Activated CD8-positive, alpha-beta memory T cell treated with anti-CD3 and anti-CD28 coated beads for 24 hours (primary cell): ENCODE measurements around the gene PBX3.
A peak's percentile ranks its signal among the peaks of the same experiment; 100 is the strongest.

Experiments used
- DNase-seq: peaks from one replicate; pipeline ENCODE4 v3.0.0-alpha.2; 2020

The PBX3 gene

DNA sequence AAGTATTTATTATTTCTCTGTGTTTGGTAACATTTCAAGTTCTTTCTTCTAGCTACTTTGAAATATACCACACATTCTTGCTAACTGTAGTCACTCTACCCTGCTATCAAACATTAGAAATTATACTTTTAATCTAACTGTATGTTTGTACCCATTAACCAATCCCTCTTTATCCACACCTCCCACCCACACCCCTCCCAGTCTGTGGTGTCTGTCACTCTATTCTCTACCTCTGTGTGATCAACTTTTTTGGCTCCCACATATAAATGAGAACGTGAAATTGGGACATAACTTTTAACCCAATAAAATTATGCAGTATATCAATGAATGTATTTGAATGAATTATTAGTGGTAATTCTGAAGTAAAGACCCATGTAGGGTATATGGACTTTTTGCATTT, 79.7 kb downstream of the PBX3 start:
- DNase-seq: no peak

DNA sequence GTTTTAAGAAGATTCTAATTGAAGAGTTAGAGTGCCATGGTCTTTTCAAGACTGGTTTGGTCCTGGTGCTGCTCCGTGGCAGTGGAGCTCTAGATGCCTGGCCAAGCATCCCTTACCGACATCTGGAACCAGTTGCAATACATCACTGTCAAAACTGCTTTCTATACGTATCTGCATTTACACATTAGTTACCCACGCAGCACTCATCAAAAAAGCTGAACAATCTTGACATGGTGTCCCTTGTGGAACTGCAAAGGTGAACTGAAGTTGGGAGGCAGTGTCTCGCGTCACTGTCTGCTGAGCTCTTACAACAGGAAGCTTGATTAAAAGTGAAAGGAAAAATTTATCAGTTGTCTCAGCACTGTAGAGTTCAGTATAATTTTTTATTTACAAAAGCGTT, 82.6 kb downstream of the PBX3 start:
- DNase-seq: peak; percentile 65

DNA sequence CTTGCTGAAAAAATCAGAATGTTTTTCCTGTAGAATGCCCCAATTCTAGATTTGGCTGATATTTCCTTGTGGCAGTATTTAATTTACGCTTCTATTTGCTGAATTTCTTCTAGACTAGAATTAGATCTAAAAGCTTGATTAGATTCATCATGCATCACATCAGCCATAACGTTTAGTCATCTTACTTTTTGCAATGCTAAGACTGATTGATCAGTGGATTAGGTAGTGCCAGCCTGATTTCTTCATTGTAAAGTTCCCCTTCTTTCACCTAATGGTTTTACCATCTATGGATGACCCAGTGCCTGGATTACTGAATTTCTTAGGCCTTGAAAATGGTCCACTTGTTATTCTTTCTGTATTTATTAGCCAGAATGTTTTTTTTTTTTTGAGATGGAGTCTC, 83.9 kb downstream of the PBX3 start:
- no peak for DNase-seq

DNA sequence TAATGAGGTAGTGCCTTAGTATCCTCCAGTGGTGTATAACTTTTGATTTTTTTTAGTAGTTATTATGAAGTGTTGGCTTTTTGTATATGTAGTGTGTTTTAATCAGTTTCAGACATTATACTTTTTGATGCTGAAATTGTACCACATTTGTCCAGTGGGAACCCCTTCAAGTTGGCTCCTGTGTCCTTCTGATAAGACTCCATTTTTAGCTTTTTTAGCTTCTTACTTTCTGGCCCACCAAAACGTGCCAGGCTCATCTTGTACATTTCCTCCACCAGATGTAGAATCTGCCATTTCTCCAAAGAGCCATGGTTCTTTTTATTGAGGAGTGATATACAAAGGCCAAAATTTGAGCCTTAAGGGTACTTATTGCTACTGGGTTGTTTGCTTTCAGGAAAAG, 84.4 kb downstream of the PBX3 start:
- DNase-seq: no peak

DNA sequence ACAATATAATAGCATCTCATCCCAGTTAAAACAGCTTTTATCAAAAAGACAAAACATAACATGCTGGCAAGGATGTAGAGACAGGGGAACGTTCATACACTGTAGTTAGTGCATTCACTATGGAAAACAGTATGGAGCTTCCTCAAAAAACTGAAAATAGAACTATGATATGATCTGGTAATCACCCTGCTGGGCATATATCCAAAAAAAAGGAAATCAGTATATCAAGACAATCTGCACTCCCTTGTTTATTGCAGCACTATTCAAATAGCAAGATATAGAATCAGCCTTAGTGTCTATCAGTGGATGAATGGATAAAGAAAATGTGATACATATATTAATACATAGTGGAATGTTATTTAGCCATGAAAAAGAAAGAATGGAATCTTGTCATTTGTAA, 88.5 kb downstream of the PBX3 start:
- DNase-seq: no peak

DNA sequence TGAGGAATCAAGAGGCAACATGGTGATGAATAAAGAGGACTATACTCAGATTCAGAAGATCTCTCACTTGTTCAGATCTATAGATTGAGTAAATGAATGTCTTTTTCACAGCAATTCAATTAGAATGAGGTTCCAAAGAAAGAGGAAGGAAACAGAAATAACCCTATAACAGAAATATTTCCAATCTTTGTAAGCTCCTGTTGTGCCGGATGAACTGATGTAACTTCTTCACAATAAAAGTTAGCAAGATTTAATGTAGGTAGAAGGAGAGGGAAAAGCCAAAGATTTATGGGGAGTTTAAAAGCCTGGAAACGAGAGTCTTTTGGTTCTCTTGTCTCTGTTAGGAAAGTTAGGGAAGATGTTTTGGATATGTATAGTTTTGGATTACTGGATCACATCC, 92.1 kb downstream of the PBX3 start:
- DNase-seq: no peak

DNA sequence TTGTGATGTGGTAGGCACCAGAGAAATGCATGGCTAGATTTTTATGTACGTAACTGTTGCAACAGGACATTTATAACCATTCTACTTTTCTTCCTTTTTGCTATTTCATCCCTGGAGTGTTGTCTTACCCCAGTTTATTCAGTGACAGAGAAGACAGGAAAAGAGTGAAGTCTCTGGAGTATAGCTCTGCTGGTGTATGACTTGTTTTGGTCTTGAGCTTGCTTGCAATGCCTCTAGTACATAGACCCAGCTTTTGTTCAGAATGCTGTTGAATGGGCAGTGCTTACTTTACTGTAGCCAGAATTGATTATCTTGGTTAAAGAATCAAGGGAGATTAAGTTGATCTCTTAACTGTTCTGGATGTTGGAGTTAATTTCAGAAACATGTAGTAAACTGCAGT, 94.3 kb downstream of the PBX3 start:
- no peak for DNase-seq

DNA sequence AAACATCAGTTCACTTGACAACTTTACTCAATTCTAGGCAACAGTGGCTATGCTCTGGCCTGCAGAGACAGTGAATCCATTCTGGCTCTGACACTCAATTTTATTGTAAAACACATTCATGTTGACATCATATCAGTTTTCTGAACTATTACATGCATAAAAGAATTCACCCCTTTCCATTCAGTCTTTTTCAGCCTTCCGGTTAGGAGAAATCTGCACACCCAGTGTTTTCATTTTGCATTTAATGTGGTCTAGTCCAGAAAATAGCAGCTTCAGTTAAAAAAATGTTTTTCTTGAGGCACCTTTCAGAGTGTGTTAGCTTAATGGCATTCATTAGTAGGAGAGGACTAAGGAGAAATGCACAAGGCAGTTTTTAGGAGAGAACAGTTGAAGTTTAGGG, 95.1 kb downstream of the PBX3 start:
- DNase-seq: no peak

DNA sequence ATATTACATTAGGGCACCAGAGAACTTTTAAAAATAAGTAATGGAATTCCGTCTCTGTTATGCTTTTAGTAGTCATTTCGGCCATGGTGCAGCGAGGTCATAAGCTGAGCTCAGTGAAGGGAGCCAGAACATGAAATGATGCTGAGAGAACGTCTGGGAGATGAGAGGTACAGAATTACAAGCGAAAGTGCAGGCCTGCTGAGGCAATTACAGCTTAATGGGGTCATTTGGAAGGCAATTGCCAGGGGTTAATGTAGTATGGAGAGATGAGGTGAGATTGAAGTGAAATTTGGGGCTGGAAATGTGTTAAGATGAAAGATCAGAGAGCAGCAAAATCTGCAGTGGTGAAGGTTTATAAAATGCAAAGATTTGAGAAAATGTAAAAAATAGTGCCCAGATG, 96.5 kb downstream of the PBX3 start:
- DNase-seq: no peak

DNA sequence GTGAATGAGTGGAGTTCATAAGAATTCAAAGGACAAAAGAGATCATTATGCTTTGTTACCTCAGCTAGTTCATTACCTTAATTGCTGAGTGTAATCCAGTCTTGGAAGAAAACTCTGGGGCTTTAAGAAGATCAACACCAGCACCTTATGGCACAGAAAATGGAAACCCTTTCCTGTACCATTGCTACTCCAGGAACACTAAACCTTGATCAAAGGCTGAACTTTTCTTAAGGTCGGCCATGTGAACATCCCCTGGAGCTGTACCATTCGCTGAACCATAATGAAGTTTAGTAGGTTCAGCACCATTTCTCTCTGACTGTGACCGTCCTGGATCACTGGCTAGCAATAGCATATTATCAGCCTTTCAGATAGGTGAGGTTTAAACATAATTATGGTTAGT, 97.4 kb downstream of the PBX3 start:
- no peak for DNase-seq

DNA sequence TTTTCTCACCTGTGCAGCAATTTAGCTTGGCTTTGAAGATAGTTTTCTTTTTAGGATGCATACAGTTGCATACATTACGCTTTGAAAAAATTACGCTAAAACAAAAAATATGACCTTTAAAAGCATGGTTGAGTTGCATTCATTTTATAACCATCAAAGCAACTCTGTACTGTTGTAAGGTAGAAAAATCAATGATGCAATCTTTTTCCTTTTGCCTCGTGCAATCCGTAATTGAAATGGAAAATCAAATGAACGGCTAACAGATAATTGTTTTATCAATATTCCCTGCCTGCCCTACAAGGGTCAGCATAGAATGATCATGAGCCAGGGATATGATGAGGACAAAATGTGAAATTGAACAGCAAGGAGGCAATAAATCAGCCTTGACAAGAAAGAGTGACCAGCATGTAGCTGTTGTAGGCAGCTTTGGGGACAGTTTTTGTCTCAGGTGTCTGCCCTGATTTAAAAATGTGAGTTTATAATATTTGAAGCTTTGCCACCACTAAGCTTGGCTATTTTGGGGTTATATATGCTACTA, 98.2 kb downstream of the PBX3 start:
- DNase-seq: no peak

DNA sequence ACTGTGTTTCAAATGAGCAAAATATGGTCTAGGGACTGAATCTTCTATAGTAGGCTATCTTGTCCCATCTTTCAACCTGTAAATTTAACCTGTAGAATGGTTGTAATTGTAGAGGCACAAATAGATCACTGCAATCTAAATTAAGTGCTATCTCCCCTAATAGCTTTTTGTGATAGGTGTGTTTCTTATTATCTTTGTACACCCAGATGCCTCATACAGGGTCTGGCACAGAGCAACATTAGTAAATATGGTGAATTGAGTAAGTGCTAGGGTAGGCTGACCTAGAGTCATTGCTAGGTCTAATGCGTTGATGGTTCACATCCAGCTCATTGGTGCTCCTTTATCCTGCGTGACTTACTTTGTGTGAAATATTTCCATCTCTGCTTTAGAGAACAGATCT, 100.6 kb downstream of the PBX3 start:
- no peak for DNase-seq

DNA sequence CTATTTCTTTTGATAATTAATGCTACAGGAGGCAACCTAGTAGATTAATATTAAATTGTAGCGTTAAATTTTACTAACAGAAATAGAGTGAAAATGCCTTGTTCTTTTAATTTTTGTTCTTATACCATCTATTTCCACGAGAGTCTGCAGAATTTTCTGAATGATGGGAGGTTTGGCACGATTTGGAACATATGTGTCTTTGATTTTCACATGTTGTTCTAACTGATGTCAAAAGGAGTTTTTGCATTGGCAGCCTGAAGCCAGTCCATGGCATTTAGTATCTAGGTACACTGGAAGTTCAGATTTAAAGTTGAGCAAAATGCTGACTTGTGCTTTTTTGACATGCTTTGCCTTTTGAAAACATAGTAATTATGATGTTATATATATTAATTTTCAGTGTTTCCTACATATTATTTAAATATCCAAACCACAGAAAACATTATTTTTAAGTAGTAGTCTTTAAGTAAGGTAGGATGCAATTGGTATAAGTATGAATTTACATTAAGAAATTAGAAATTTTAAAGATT, 103.0 kb downstream of the PBX3 start:
- no peak for DNase-seq

DNA sequence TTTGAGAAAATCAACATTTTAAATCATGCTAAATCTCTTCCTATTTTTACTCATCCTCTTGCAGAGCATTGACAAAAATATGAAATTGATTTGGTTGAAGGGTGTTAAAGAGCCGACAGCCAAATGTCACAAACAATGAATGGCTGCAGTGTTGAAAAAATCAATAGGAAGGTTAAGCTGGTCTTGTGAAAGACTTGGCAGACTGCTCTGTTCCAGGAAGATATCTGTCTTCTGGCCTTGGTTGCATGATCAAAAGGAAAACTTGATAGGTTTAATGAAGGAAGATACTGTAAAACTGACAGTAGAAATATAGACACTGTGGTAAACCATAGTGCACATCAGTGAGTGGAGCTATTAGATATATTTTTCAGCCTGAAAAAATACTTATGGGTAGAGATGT, 103.6 kb downstream of the PBX3 start:
- no peak for DNase-seq

DNA sequence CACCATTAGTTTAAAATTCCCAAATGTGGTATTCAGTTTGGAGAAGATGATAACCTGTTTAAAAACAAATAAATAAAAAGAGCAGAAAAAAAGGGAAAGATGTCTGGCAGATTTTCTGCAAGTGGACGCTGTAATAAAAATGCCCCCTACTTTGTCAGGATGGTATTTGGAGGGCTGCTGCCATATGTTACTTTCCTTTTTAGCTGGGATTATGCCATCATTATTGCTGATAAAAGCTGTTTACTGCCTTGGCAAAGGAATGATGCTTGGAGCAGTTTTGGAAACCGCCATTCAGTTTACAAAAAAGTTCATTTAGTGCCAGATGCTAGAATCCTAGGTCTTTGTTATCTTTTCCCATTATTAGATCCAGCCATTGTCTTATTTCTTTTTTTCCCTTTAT, 104.8 kb downstream of the PBX3 start:
- DNase-seq: no peak

DNA sequence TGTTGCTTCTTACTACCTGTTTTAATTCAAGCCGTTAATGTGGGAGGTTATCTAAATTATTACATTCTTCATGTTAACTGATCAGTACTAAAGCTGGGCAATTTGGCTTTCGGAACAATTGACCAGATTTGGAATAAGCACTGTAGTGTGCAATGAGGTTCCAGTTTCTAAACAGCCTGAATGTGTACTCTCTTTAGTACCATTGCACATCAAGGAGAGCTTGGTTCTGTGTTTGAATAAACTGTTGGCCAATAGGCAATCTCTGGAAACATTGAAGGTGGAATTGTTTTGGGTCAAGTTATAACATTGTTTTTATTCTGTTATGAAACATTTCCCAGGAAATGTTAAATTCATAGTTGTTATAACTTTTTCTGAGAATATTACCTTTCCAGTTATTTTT, 105.2 kb downstream of the PBX3 start:
- DNase-seq: no peak

DNA sequence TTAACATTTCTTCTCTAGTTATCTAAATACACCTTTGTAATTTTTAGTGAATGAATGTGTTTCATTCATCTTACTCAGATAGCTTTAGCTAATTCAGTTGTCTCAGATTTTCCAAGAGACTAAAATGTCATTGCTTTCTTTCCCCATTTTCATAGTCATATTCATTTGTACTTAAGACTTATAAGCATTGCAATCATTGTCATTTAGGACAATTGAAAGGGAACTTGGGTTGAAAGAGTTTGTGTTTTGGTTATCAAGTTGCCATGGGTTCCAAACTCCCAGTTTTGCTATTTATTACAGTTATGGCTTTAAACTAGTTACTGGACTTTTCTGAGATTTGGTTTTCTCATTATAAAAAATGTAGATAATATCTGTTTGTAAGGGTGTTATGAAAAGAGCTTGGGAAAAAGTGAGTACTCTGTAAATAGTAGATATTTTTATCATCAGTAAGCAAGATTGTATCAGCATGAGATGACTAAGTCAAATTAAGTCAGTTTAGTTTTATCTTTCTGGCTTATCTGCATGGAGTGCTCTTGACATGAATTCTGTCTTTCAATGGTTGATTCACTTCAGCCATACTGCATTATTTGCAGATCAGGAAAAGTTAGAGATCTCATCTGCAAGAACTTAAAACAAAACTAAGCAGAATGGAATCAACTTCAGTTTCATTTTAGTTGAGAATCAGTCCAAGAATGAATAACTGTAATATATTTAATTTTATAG, 107.5 kb downstream of the PBX3 start:
- no peak for DNase-seq

DNA sequence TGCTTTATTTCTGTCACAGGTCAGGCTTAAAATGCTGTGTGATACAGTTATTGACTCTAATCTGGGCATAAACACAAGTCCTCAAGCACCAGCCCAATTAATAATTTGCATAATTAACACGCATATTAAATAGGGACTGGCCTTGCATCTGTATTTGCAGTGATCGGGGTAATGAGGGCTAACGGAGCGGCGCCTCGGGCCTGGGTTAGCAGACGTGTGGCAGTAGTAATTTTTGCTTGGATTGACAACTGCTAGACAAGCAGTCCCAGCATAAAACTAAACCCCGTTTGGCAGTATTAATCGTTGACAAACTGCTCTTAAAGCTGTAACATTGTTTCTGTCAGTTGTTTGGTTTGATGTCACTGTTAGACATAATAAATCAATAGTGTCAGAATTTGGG, 109.2 kb downstream of the PBX3 start:
- DNase-seq: no peak

DNA sequence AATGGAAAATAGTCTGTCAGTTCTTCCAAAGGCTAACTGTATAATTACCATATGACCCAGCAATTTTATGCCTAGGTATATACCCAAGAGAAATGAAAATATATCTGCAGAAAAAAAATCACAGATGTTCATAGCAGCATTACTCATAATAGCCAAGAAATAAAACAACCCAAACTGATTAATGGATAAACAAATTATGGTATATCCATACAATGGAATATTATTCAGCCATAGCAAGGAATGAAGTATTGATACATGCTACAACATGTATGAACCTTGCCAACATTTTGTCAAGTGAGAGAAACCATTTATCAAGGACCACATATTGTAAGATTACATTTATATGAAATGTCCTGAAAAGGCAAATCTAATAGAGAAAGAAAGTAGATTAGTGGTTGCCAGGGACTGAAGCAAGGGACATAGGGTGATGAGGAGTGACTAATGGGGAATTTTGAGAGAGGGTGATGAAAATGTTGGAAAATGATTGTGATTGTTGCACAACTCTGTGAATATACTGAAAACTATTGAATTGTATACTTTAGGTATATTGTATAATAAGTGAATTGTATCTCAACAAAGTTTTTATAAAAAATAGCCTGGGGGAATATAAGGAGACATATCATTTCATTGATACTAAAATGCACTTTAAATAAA, 114.4 kb downstream of the PBX3 start:
- DNase-seq: no peak

DNA sequence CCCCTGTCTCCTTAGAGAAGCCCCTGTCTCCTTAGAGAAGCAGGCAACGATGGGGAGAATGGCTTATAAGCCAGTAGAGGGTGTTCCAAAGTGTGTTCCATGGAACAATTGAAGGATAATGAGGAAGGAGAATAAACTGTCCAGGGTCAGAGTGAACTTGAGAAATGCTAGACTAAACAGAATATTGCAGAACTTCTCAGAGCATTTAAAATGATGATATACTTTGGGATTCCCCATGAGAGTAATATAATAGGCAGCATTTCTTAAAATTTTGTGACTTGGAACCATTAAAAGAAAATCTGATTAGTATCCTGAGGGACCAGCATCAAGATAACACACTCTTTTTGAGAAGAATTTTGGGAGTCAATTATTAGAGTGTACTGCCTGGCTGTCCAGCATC, 116.8 kb downstream of the PBX3 start:
- DNase-seq: no peak

DNA sequence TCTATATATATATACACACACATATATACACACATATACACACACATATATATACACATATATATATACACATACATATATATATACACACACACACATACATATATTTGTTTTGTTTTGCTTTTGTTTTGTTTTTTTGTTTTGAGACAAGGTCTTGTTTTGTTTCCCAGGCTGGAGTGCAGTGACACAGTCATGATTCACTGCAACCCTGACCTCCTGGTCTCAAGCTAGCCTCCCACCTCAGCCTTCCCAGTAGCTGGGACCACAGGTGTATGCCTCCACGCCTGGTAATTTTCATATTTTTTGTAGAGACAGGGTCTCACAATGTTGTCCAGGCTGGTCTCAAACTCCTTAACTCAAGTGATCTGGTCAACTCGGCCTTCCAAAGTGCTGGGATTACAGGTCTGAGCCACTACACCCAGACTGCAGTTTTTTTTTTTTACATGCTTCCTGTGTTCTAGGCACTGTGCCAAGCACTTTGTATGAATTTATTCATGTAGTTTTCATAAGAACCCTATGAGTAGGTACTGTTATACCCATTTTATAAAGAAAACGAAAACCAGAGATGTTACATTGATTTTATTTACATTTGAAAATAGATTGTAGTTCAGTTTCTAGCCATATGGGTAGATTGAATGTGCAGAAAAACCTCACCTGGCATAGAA, 120.7 kb downstream of the PBX3 start:
- DNase-seq: no peak

DNA sequence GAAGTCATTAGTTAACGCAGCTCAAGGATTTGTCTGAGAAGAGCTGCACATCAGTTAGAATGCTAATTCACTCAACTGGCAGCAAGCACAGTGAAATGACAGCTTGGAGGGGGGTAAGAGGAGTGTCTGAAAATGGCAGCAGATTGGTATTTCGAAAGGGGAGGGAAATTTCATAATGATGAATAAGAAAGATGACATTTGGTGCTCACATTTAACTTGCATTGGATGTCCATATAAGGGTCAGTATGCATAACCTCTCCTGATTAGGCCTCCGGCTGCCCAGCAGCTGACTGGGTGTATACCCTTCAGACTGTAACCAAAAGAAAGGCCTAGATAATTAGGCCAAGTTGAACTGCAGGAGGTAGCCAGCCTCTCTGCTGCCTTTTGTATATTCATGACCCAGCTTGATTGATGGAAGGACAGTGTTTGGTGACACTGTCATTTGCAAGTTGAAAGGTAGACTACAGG, 131.0 kb downstream of the PBX3 start:
- DNase-seq: no peak

DNA sequence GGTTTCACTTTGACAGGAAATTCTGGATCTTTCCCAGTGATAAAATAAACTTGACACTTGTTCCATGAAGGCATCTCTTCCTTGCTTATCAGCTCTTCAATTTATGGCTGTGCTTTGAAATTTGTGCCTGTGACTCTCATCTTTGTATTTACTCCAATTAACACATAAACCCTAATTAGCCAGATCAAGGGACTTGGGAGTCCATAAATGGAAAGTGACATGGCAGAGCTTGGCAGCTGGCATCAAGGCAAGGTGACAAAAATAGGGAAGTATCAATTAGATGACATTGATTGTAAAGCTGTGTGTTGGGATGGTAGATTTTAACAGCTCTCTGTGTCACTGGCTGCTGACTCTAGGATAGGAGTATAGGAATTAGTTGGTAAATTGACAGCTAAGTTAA, 133.9 kb downstream of the PBX3 start:
- DNase-seq: no peak
